Panc1 (cell line): Measurements from ENCODE around the gene LRBA. TPM values are rescaled to one million over a fixed set of nuclear protein-coding genes. Genes with fewer than 3 reads are reported as not detected.

ENCODE experiments used
- ATAC-seq: fragments of 200-7000 bp; cut with Tn5 transposase; 2 replicates; pipeline ENCODE4 v1.9.1; 2020; ENCODE audit warnings: mild to moderate bottlenecking, moderate library complexity
- BruUV-seq: library from RNA; stranded (reverse); fragments of 400-500 nt; replicated peaks from 2 replicates; lab custom pipeline; 2021; lab: Mats Ljungman, UMichigan
- CTCF ChIA-PET: fragments of 300-600 bp; sonication (Branson Sonifier 250); formaldehyde crosslinking; loops from one replicate; lab custom pipeline; 2022; ENCODE audit warnings: antibody characterized with exemption; lab: Charles Lee
- POLR2A ChIA-PET: fragments of 300-600 bp; sonication (Branson Sonifier 250); formaldehyde crosslinking; loops from one replicate; lab custom pipeline; 2022; ENCODE audit warnings: antibody characterized with exemption; lab: Charles Lee
- DNase-seq: peaks from one replicate; pipeline ENCODE4 v3.0.0-alpha.2; 2010; ENCODE audit warnings: low read depth, low spot score
- H3K27ac ChIP-seq: 2 replicates; pipeline ENCODE4 v1.5.1; 2011; ENCODE audit warnings: mild to moderate bottlenecking, low read length, inconsistent platforms
- H3K27me3 ChIP-seq: fragments of 200-500 bp; sonication (Bioruptor generic); 2 replicates; pipeline ENCODE4 v1.6.0; 2014; ENCODE audit warnings: low read length, inconsistent platforms; ENCODE audit not compliant: control insufficient read depth, insufficient read depth
- H3K36me3 ChIP-seq: fragments of 200-500 bp; sonication (Bioruptor generic); 2 replicates; pipeline ENCODE4 v1.5.1; 2014; ENCODE audit warnings: inconsistent platforms, mild to moderate bottlenecking, low read length, moderate library complexity; ENCODE audit not compliant: control insufficient read depth, insufficient read depth
- H3K4me1 ChIP-seq: 2 replicates; pipeline ENCODE4 v1.5.1; 2011; ENCODE audit warnings: inconsistent platforms, mild to moderate bottlenecking, low read length, moderate library complexity; ENCODE audit not compliant: control insufficient read depth, insufficient read depth
- H3K4me3 ChIP-seq, 2 experiments: 2 replicates each; pipeline ENCODE4 v1.5.1; 2011 to 2012; ENCODE audit warnings: low read depth in 2 of 2, low read length in 2 of 2, mild to moderate bottlenecking in 2 of 2, inconsistent platforms in 1 of 2, moderate library complexity in 1 of 2
- H3K9me3 ChIP-seq: fragments of 200-500 bp; sonication (Bioruptor generic); 2 replicates; pipeline ENCODE4 v1.5.1; 2014; ENCODE audit warnings: low read depth, mild to moderate bottlenecking, inconsistent platforms, low read length, moderate library complexity; ENCODE audit not compliant: control insufficient read depth, insufficient read depth
- POLR2AphosphoS5 ChIP-seq: IDR thresholded peaks from 2 replicates; pipeline ENCODE4 v1.6.1; 2012; ENCODE audit warnings: mild to moderate bottlenecking, low read depth, low read length, moderate library complexity
- SIN3A ChIP-seq: IDR thresholded peaks from 2 replicates; pipeline ENCODE4 v1.6.1; 2012; ENCODE audit warnings: low read depth, mild to moderate bottlenecking, low read length, moderate library complexity, borderline replicate concordance; ENCODE audit not compliant: insufficient read depth
- TCF7L2 ChIP-seq: IDR thresholded peaks from 2 replicates; pipeline ENCODE4 v1.6.1; 2011; ENCODE audit warnings: mild to moderate bottlenecking, low read depth, low read length, inconsistent platforms
- in situ Hi-C: cut with HindIII; loops from 2 replicates; pipeline ENCODE4 v1.10.0; 2016; ENCODE audit warnings: low sequenced_read_pairs, low pct_unique_long_range_greater_than_20kb
- intact Hi-C: fragments of 100-400 bp; cut with micrococcal nuclease; formaldehyde crosslinking; loops from one replicate; pipeline ENCODE4 v1.10.0; 2022; ENCODE audit not compliant: unreplicated experiment
- total RNA-seq: library from RNA; stranded (reverse); gene quantifications from one replicate; pipeline ENCODE4 v1.2.1, GENCODE V29; 2021; ENCODE audit not compliant: unreplicated experiment
- TF ChIP-seq, protein P1 (sequence below): fragments of 450-650 bp; IDR thresholded peaks from 2 replicates; pipeline ENCODE4 v1.5.1; 2017; ENCODE audit warnings: mild to moderate bottlenecking
- TF ChIP-seq, protein P2 (sequence below), 2 experiments: IDR thresholded peaks; 2 replicates each; pipeline ENCODE4 v1.6.1; 2011 to 2012; ENCODE audit warnings: low read depth in 2 of 2, control low read depth in 1 of 2, low read length in 1 of 2, mild to moderate bottlenecking in 1 of 2, moderate library complexity in 1 of 2; ENCODE audit not compliant: insufficient read depth in 1 of 2

The LRBA gene
- total RNA-seq, 1 experiment from 2014 or later: 26.4 TPM

DNA sequence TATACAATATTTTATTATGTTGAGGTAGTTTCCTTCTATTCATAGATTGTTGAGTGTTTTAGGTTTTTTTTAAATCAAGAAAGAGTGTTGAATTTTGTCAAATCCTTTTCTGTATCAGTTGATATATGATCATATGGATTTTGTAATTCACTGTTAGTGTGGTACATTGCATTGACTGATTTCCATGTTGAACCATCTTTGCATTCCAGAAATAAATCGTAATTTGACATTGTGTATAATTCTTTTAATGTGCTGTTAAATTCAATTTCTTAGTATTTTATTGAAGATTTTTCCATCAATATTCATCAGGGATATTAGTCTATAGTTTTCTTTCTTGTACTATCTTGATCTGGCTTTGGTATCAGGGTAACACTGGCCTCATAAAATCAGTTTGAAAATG lies 103.8 kb downstream of the LRBA start:
- in situ Hi-C loops (no loop called here), intact Hi-C loops (no loop called here)
- BruUV-seq: no TSS peak
- Histone ChIP-seq H3K36me3 (0 out of 2 replicates have a peak, but pooled peaks cover 3% of the 10 kb centered on the region), H3K4me1 (no peaks in the 10 kb centered on the region), H3K9me3 (no peaks in the 10 kb centered on the region; the same call in 1 of the 2 replicates), H3K27ac (no peak overlapping the region), H3K27me3 (no peaks in the 10 kb centered on the region), H3K4me3 (no peak overlapping the region)
- no peak for TF ChIP-seq SIN3A
- TF ChIP-seq POLR2AphosphoS5: no peak
- TF ChIP-seq, protein P1, sequence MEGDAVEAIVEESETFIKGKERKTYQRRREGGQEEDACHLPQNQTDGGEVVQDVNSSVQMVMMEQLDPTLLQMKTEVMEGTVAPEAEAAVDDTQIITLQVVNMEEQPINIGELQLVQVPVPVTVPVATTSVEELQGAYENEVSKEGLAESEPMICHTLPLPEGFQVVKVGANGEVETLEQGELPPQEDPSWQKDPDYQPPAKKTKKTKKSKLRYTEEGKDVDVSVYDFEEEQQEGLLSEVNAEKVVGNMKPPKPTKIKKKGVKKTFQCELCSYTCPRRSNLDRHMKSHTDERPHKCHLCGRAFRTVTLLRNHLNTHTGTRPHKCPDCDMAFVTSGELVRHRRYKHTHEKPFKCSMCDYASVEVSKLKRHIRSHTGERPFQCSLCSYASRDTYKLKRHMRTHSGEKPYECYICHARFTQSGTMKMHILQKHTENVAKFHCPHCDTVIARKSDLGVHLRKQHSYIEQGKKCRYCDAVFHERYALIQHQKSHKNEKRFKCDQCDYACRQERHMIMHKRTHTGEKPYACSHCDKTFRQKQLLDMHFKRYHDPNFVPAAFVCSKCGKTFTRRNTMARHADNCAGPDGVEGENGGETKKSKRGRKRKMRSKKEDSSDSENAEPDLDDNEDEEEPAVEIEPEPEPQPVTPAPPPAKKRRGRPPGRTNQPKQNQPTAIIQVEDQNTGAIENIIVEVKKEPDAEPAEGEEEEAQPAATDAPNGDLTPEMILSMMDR: no peak
- TF ChIP-seq TCF7L2: no peak
- TF ChIP-seq, protein P2, sequence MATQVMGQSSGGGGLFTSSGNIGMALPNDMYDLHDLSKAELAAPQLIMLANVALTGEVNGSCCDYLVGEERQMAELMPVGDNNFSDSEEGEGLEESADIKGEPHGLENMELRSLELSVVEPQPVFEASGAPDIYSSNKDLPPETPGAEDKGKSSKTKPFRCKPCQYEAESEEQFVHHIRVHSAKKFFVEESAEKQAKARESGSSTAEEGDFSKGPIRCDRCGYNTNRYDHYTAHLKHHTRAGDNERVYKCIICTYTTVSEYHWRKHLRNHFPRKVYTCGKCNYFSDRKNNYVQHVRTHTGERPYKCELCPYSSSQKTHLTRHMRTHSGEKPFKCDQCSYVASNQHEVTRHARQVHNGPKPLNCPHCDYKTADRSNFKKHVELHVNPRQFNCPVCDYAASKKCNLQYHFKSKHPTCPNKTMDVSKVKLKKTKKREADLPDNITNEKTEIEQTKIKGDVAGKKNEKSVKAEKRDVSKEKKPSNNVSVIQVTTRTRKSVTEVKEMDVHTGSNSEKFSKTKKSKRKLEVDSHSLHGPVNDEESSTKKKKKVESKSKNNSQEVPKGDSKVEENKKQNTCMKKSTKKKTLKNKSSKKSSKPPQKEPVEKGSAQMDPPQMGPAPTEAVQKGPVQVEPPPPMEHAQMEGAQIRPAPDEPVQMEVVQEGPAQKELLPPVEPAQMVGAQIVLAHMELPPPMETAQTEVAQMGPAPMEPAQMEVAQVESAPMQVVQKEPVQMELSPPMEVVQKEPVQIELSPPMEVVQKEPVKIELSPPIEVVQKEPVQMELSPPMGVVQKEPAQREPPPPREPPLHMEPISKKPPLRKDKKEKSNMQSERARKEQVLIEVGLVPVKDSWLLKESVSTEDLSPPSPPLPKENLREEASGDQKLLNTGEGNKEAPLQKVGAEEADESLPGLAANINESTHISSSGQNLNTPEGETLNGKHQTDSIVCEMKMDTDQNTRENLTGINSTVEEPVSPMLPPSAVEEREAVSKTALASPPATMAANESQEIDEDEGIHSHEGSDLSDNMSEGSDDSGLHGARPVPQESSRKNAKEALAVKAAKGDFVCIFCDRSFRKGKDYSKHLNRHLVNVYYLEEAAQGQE (IDR thresholded peaks at IDR 0.05; ENCODE audit: insufficient read depth in 1 of 2, low read depth in 2 of 2, low read length in 1 of 2): no peak
- DNase-seq (no peak), ATAC-seq (no peak)
- CTCF ChIA-PET: no interaction called here
- POLR2A ChIA-PET: no interaction called here

DNA sequence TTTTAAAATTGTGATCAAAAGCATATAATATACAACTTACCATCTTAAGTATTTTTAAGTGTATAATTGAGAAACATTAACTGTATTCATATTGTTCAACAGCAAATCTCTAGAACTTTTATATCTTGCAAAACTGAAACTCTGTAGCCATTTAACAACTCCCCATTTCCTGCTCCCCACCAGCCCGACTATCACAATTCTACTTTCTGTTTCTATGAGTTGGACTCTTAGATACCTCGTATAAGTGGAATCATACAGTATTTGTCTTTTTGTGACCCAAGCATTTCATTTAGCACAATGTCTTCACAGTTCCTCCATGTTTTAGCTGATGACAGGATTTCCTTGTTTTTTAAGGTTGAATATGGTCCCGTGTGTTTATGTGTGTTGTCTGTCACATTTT lies 106.0 kb downstream of the LRBA start:
- in situ Hi-C loops: no loop called here
- intact Hi-C loops: no loop called here
- ChIA-PET POLR2A (no interaction called here), CTCF (no interaction called here)
- H3K9me3 ChIP-seq: no peaks in the 10 kb centered on the region; the same call in 1 of the 2 replicates
- H3K4me1 ChIP-seq: no peaks in the 10 kb centered on the region
- H3K4me3 ChIP-seq: no peak overlapping the region
- no TSS peak for BruUV-seq
- ATAC-seq (no peak), DNase-seq (no peak)
- H3K36me3 ChIP-seq: no peaks in the 10 kb centered on the region
- H3K27ac ChIP-seq: no peak overlapping the region
- no peaks in the 10 kb centered on the region for H3K27me3 ChIP-seq
- TF ChIP-seq, protein P1: no peak
- TF ChIP-seq TCF7L2 (no peak), POLR2AphosphoS5 (no peak), SIN3A (no peak)
- TF ChIP-seq, protein P2 (IDR thresholded peaks at IDR 0.05; ENCODE audit: insufficient read depth in 1 of 2, low read depth in 2 of 2, low read length in 1 of 2): no peak
